ENCODE results near the gene KIF6.
"Not testable (repeated sequence)": the region's sequence is repeated elsewhere in the genome, so short reads cannot be mapped to it uniquely, and the experiment has no call there.

KIF6 gene

DNA sequence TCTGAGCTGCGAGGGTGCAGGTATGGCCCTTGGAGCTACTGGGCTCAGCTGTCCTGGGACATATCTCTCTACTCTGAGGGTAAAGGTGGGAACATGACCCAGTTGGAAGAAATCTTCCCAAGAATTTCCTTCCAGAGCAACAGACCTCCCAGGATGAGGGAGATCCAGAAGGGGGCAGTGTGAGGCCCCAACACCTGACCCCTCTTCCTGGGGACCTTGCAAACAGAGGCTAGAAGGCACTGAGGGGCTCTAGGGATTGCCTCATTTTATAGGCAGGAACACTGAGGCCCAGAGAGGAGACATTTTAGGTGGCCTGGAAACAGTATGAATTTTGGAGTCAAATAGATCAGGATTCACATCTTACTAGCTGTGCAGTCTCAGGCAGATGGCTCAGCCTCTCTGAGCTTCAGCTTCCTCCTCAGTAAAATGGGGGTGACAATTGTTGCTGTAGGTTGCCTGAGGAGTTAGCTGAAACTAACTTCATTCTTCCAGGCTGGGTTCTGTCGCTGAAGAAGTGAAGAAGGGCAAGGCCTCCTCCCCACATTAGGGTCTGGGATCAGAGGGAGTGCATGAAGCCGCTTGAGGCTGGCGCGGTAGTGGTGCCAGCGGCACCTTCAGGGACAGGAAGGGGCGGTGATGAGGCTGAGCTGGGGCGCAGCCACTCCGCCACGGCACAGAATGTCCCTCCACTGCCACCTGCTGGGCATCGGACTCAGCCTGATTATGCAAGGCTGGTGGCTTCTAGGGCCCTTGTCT is 422.4 kb downstream of the KIF6 start:
- no peak for DNase-seq

DNA sequence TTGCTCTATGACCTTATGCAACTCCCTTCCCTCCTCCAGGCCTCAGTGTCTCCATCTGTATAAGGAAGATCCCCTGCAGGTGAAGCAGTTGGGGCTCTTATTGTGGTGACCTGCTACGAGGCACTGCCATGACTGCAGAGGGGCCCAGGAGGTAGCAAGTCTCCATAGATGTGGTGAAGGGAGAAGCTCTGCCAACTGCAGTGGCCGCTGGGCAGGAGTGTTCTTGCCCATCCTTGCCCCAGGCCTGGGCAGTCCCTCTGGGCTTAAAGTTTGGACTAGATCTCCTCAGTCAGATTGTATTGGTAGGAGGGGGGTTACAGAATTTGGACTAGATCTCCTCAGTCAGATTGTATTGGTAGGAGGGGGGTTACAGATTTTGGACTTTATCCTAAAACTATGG is 423.2 kb downstream of the KIF6 start:
- no peak for DNase-seq

DNA sequence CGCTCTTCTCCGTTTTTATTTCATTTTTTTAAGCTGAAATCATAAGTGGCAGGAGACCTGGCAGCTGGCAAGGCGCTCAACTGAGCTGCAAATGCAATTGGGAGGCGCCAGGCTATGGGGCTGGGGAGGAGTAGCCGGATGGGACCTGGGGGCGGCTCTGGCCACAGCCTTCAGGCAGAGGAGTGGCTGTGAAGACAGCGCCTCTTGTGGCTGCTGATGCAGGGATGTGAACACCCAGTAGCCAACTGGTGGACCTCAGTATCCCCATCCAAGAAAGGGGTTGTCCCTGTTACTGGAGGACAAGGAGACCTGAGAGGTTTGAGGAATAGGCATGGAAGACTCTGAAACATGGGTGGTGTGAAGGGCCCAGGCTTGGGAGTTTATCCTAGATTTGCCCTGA is 423.6 kb downstream of the KIF6 start:
- no peak for DNase-seq

GRCh38 chr6:39300739-39301138 is 424.5 kb downstream of the KIF6 start:
- no peak for DNase-seq

- no peak for DNase-seq
Observed at GRCh38 chr6:39298061-39298460, 427.1 kb downstream of the KIF6 start.

GRCh38 chr6:39296745-39297640 is 428.2 kb downstream of the KIF6 start:
- no peak for DNase-seq

- DNase-seq = no peak
Observed at GRCh38 chr6:39295611-39296011, 429.6 kb downstream of the KIF6 start.

DNA sequence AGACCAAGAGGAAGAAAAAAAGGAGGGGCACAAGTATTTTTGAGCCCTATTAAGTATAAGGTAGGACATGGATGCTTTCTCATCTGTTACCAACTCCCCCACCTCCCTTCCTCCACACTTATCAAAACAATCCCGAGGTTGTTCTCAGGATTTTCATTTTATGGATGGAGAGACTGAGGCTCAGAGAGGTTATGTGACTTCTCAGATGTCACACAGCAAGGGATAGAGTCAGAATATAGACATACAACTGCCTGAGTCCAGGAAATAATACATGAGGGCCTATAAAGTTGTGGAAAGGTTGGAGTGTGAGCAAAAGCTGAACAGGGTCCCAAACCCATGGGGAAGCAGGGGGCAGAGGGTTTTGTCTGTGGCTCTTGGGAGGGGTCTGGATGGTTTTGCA is 430.3 kb downstream of the KIF6 start:
- no peak for DNase-seq

- no peak for DNase-seq
Observed at GRCh38 chr6:39294133-39294532, 431.1 kb downstream of the KIF6 start.

GRCh38 chr6:39292637-39293036 is 432.6 kb downstream of the KIF6 start:
- DNase-seq = no peak

GRCh38 chr6:39289490-39289889 is 435.7 kb downstream of the KIF6 start:
- DNase-seq = no peak

GRCh38 chr6:39287601-39288000 is 437.6 kb downstream of the KIF6 start:
- no peak for DNase-seq

DNA sequence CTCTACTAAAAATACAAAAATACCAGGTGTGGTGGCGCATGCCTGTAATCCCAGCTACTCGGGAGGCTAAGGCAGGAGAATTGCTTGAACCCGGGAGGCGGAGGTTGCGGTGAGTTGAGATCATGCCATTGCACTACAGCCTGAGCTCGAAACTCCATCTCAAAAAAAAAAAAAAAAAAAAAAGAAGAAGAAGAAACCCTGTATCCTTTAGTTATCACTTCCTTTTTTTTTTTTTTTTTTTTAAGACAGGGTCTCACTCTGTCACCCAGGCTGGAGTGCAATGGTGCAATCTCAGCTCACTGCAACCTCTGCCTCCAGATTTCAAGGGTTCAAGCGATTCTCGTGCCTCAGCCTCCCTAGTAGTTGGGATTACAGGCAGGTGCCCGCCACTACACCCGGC is 438.6 kb downstream of the KIF6 start:
- not testable (repeated sequence) for DNase-seq

DNA sequence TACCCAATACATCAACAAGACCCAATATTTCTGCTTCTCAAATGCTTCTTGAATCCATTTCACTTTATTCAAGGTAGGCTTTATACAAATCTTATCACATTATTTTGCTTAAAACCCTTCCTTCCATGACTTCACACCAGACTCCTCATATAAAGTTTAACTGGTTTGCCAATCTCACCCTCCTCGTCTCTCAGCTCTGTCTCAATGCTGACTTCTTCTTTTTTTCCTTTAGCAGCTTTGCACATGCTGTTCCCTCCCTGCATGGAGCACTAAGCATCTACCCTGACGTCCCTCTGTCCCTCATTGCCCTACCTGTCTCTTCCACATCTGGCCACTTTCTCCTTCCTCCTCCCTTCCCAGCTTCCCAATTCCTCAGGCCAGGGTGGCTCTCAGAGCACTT is 442.4 kb downstream of the KIF6 start:
- DNase-seq = no peak

DNA sequence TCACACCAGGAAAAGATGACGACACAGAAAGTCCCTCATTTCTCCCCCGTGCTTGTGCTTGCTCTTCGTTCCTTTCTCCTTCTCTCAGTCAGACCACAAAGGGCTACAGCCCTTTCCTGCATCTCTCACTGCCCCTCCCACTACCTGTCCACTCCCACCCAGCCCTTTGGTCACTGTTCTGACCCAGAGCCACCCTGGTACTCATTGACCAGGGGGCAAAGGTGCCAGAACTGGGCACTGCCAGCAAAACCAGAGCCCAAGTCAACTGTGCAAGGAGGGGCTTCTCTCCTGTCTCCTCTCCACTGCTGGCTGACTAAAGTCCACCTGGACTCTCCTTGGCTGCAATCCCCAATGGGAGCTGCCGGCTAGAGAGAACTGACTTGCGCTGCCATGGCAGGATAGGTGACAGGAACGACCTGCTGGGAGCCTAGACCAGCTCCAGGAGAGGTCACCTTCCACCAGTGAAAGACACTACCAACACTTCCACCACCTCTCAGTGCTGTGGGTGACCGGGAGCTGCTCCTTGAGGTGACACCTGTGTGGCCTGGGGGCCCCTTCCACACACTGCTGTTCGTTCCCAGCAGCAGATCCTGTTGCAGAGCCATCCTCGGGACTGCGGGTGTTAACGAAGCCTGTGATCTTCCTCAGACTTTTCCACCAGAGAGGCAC is 443.8 kb downstream of the KIF6 start:
- no peak for DNase-seq

- DNase-seq = no peak
Observed at GRCh38 chr6:39280247-39280731, 444.9 kb downstream of the KIF6 start.

All from DMS79 (cell line).